HG03097 (cell line): ENCODE data around the gene ANKRD39.

Experiments used
- ATAC-seq: cut with Tn5 transposase; IDR thresholded peaks from one replicate; pipeline ENCODE4 v1.9.1; 2021; ENCODE audit not compliant: unreplicated experiment, low FRiP score

The ANKRD39 gene

DNA sequence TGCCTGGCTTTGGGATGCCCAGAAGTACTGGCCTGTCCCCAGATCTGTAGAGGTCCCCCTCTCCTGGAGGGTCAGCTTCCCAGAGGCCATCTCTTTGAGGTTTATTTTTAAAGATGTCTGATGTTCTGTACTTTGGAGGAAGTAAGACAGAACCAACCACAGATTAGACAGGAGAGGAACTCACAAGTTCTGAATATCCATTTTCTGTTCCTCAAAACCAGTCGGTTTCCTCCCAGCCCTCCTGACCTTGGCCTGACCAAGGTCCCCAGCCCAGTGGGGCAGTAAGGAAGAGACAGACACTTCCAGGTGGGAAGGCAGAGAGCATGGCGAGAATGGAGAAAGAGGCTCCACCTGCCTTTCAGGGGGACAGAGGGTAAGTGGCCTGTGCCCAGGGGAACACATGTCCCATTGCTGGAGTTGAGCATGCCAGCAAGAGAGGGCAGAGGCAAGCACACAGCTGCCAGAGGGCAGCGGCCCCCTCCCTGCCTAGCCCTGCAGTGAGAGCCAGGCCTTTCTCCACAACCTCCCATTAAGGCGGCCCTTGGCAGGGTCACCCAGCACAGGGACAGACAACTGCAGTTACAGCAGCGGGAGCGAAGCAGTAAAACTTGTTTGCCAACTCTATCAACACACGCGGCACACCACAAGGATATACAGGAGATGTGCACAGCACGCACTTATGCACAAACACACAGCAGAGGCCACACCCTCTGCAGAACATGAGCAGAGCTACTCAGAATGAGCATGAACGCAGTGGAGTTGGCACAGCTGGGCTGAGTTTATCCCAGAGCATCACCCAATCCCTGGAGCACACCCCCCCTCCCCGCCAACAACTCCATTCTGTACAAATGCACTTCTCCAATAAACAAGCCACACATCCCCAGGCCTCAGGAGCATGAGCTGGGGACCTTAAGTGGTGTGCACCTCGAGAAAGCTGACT, 30.5 kb upstream of the ANKRD39 start:
- ATAC-seq = no peak

DNA sequence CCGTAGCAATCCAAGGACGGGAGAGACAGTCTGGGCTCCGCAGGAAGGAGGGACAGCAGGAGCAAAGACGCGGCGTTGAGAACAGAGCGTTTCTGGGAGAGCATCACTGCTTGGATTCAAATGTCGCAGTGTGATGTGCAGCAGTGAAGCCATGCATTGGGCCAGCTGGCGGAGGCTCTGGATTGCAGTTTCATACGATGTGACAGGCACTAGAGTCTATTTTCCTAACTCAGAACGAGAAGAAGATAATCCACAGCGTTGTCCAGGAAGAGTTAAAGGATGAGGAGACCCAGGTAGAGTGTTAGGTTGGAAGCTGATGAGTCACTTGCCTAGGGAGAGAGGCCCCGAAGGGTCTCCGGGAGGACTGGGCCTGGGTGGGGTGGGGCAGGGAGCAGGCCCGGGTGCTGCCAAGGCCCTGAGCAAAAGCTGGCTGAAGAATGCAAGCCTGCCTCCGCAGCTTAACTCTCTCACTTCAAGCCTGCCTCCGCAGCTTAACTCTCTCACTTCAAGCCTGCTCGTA, 29.7 kb upstream of the ANKRD39 start:
- no peak for ATAC-seq

DNA sequence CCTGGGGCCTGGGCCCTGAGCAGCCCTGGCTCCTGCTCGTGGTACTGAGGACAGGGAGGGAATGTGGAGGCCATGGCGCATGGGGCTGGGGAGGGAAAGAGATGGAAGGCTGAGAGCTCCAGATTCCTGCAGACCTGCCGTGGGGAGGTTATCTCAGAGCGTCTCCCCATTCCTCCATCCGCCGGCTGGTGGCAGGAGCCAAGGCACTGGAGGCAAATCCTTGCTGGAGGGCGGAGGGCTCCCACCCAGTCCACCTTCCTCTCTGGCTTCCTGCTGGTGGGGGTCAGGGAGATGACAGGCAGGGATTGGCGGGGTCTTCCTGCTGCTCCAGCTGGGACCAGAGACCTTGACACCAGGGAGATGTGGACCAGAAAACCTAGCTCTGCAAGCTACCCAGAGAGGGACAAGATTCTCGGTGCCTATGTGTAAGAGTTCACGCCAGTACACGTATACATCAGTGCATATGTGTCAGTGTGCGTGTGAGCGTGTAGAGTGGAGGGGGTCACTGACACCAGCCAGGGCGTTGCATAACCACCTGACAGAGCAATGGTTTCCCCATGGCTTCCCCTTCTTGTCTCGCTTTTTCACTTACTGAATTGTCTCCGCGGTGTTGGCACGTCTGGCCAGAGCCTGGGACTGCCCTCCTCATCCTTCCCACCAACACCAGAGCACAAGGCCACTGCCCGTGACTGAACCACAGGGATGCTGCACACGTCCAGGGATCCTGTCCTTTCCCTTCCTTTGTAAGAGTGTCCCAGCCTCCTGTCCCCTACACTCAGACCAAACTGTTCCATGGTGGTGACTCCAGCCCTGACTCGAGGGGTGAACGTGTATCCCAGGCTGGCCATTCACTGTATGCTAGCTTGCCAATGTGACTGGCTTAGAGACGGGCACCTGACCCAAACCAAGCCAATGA, 27.9 kb upstream of the ANKRD39 start:
- ATAC-seq = no peak

DNA sequence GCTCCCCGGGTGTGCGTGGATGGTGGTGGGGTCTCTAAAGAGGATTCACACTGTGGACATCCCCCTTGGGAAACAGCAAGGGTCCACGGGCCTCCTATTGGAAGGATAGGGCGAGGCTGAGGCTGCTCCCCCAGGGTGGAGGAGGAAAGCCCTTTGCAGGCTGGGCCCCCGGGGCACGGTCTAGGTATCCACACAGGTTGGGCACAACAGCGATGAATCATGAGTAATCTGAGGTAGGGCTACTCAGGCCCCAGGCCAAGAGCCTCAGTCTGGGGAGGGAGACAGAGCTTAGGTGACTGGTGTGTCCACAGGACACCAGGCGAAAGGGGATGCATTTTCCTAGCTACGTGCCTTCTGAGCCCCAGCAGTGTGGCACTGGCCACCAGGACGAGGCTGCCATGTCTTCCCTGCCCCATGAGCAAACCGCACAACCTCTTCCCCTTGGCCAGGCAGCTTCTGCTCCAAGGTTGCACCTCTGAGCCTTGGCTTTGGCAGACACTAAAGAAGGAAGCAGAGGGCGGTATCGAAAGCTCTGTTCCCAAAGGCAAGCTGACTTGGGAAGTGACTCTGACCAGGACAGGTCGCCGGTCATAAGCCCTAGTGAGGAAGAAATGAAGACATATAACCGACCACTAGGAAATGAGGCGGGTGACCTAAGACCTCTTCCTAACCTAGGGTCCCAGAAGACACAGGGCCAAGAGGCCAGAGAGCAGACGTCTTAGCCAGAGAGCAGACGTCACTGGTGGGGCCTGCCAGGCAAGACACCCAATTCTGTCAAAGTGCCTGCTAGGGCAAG, 26.7 kb upstream of the ANKRD39 start:
- no peak for ATAC-seq

DNA sequence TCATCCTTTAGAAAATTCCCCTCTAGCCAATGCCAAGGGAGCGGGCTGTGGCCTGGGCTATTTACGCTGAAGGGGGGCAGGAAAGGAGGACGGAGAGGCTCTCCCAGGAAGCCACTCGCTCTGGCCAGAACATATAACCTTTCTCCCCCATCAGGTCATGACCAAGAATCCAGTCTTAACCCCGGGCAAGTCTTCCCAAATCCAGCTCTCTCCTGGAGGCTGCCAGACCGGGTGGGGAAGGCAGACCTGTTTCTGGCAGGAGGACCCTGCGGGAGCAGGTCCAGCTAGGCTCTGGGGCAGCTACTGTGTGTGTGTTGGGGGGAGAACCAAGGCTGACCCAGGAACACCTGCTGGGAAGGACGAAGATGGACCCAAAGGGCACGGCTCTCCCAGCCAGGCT, 25.5 kb upstream of the ANKRD39 start:
- no peak for ATAC-seq

DNA sequence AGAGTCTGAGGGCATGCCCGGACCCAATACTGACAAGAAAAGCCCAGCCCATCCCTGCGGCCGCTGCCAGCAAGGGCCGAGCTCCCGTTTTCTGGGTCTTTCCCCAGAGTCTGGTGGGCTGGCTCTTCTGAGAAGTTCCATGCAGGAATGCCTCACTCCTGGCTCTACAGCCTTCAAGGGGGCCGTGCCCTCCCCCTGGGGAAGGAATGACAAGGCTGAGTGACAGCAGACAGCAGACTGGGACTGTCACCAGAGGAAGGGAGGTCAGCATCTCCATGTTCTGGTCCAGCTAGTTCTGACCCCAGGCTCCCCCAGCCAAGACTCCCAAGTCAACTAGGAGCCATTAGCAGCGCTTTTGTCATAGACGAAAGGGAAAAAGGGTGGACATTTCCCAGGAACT, 25.1 kb upstream of the ANKRD39 start:
- ATAC-seq = no peak

DNA sequence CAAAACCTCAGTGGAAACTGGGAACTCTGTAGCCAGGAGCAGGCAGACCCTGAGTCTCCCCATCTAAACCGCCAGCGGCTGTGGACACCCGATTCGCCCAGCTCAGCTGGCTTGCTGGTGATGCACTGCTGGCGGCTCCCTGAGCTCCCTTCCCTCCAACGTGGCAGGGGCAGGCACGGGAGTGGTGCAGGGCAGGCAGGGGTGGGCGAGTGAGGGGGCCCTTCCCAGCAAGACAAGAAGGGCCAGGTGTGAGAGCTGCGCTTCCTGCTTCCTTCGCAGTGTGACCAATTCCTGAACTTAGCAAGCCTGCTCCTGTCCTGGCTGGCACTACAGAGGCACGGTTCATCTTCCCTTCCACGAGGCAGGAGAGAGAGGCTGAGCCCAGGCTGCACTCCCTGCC, 24.4 kb upstream of the ANKRD39 start:
- ATAC-seq = no peak

DNA sequence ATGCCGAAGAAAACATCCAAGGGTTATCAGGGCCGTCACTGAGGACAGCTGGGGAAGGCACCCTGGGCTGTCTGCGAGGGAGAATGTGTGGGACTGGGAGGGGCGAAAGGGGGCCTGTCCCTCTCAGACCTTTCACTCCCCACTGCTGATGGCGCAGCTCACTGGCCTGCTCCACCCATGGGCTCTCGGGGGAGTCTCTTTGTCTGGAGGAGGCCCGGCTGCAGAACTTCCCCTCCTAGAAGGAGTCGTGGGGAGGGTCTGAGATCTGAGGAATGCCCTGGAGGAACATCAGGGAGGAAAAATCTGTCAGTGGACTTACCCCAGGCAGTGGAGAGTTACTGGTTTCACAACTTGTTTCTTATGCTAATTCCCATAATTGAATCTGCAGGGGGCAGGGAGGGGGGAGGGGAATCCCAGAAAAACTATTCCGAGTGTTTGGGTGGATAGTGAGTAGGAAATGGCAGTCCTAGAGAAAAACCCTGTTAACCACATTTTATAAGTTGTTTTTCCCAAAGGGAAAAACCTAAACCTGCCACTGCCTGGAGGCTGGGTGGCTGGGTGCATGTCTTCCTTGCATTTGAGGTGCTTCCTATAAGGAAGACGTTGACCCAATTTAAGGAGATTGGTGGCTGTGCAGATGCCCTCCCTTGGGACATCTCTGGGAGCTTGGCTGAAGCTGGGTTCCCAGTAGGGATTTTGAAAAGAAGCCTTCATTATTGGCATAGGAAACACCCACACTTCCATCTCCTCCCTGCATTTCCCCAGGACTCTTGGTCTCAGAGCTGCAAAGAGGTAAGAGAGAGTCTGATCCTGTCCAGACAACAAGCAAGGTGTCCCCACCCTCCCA, 23.8 kb upstream of the ANKRD39 start:
- ATAC-seq = no peak

DNA sequence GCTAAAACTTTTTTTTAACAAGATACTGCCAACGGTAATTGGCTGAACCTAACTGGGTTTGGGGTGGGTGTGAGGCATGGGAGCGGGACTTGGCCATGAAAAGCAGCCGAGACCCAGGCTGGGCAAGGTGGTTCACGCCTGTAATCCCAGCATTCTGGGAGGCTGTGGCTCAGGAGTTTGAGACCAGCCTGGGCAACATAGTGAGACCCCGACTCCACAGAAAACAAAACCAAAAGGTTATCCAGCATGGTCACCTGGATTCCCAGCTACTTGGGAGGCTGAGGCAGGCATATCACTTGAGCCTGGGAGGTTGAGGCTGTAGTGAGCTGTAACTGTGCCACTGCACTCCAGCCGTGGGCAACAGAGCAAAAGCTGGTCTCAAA, 23.1 kb upstream of the ANKRD39 start:
- ATAC-seq = no peak

DNA sequence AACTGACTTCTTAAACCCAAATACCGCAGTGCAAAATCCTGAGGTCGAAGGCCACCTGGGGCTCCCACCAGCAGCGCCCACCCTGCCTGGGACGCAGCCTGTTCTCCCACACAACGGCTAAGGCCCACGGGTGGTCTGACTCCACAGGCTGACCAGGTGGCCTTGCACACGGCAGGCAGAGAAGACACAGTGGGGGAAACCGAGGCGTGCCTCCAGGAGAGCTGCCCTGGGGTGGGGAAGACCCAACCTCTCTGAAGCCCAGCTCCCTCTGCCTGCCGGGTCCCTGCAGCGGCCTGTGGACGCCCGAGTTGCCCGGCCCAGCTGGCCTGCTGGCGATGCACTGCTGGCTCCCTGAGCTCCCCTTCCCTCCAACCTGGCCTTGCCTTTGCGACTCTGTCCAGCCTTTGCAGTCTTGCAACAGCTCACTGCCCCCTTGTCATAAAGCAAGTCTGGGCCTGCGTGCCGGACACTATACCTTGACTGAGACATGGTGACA, 21.8 kb upstream of the ANKRD39 start:
- no peak for ATAC-seq

DNA sequence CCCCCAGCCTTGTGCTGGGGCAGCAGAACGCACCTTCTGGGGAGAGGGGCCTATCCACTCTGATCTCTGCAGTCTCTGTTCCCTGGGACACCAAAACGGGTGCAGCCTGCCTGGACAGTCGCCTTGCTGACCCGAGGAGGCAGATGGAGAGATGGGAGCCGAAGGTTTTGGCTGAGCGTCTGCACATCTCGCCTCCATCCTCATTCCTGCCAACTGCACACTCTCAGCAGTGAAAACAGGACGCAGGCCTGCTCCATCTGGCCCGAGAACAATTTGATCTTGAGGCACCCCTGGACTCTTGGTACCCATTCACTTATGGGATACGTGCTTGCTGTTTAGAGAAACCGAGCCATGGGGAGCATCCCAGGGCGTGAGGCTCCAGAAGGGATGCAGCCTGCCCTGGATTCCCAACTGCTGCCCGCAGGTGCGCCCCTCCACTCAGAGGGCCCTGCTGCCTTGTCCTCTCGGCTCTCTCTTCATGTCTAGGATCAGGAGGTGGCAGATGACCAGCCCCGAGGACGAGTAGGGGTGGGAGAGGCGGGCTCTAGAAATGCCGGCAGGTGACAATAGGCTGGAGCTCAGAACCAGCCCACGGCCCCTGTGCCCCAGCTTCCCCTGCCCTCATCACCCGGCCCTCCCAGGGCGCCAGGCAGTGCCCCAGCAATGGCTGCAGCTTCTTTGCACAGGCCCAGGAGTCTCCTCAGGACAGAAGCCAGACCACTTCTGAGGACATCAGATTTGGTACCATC, 21.2 kb upstream of the ANKRD39 start:
- no peak for ATAC-seq

DNA sequence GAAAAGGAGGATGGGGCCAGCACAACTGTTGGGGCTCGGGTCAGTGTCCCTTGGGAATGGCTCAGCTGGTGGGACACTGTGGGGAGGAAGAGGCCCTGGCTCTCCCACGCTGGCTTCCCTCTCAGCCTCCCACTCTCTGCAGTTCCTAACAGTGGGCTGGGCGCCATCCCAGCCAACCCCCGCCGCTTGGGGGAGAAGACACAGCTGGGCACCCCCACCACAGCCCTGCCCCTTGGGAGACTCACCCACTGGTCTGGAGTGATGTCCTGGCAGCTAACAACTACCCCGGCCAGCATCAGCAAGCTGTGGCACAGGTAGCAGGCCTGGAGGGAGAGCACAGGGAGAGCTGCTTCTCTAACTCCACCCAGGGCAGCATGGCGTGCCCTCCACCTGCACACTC, 20.4 kb upstream of the ANKRD39 start:
- no peak for ATAC-seq

DNA sequence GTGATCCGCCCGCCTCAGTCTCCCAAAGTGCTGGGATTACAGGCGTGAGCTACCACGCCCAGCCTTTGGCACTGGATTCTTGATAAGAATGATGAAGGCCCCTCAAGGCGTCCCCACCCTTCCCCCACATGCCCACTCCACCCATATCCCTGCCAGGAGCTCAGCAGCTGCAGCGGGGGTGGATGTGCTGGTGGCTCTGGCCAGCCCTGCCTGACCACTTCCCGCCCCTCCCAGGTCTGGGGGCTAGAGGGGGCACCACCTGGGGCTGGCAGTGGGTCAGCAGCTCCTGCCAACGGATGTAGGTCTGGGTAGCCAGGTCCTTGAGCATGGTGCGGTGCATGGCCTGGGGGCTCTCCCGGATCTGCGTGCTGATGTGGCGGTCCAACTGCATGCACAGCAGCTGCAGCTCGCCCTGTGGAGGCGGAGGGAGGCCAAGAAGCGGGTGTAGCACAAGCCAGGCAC, 19.8 kb upstream of the ANKRD39 start:
- no peak for ATAC-seq

DNA sequence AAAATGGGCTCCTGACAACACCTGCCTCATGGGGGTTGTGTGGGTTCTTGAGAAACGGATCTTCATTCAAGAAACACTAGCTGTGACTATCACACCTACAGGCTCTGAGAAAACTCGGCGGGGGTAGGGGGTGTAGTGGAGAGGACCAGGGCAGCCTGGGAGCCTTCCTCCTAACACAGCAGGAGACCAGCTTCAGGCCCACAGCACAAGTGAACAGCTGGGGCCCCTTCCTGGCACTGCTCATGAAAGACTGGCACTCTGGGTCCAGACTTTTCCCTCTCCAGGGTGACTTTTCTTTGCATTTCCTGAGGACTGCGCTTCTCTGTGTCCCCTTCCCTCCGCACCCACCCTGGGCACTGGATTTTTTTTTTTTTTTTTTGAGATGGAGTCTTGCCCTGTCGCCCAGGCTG, 19.2 kb upstream of the ANKRD39 start:
- no peak for ATAC-seq

DNA sequence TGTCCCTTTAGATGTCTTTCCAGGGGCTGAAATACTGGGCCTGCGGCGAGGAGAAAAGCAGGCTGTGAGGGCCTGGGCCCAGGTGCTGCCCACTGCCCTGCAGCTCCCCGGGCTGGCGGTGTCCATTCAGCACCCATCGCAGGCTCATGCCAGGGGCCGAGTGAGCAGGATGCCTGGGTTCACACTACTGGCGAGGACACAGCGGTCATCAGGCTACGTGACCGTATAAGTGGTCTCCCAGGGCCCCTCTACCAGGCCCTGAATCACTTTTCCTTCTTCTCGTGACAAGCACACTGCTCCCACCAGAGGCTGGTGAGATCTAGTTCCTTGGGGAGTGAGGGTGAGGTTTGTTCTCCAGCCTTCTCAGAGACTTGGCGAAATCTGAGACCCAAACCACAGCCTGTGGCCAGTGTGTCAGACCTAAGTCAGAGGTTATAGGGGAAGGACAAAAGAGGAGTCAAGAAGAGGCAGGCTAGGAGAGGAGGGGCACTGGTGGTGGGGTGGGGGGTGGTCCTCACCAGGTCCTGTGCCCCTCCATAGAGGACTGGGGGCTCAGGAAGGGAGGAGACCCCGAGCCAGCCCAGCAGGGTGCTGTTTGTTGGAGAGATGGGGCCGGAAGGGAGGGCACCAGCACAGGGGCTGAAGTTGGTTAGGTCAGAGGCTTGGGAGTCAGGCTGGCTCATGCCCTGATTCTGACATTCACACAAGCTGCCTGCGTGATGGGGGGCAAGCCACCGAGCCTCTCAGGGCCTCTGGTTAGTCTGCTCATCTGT, 18.6 kb upstream of the ANKRD39 start:
- ATAC-seq = no peak

DNA sequence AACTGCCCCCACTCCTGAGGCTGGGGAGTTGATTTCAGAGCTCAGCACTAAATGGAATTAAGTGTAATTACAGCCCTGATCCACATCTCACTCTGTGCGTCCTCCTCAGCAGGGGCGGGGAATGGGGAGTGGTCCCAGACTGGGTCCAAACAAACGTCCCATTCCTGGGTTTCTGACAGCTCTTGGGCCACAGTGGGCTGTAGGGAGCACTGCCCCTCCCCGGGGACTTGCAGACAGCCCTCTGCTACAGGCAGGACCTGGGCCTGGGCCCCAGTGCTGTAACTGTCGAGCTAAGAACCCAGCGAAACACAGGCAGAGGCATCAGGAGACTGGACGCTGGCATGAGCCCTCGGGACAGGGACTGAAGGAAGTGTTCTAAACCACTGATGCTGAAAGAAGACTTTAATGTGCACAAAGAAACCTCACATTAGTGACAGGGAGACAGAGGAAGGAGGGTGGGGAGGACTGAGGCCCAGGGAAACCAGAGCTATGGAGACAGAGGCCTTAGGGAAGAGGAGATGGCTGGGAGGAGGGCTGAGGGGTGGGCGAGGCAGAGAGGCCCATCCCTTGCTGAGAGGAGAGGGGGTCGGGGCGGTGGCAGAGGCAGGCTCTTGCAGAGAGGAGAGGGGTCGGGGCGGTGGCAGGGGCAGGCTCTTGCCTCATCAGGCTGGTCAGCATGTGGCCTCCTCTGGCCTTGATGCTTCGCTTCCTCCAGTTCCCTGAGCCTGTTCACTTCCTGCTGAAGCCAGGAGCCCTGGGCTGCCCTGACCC, 17.9 kb upstream of the ANKRD39 start:
- no peak for ATAC-seq

DNA sequence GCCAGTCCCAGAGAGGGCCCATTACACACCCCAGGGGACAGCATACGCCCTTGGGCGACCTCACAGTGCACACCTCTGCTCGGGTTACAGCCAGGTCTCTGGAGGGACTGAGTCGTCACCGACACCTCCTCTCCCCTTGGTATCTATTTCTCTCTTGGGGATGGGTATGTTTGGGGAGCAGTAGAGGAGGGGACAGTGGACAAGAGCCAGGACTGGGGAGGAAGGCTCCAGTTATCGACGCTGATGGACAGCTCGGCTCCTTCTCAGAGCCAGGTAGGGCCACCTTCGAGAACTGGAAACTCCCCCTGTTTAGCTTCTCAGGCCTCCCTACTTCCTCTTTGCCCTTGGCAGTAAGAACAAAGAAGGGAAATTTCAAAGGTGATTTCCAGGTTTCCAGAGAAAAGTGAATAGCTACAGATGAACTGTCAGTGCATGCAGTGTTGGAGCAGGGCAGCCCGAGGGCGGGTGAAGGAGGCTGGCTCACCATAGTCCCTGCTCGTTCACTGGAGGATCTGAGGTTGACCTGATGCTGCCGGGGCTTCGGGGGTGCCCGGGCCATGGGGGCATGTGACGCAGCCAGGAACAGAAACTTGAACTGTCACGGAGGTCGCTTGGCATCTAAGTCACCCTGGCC, 16.5 kb upstream of the ANKRD39 start:
- no peak for ATAC-seq
